CD4-positive, alpha-beta T cell treated with Interleukin-4 for 4 hours (primary cell): Measurements from ENCODE around the gene GPN1.
"Not testable (repeated sequence)": the region's sequence is repeated elsewhere in the genome, so short reads cannot be mapped to it uniquely, and the experiment has no call there.

Experiments used
- DNase-seq: peaks from one replicate; pipeline ENCODE4 v3.0.0-alpha.2; 2020

GPN1 gene

DNA sequence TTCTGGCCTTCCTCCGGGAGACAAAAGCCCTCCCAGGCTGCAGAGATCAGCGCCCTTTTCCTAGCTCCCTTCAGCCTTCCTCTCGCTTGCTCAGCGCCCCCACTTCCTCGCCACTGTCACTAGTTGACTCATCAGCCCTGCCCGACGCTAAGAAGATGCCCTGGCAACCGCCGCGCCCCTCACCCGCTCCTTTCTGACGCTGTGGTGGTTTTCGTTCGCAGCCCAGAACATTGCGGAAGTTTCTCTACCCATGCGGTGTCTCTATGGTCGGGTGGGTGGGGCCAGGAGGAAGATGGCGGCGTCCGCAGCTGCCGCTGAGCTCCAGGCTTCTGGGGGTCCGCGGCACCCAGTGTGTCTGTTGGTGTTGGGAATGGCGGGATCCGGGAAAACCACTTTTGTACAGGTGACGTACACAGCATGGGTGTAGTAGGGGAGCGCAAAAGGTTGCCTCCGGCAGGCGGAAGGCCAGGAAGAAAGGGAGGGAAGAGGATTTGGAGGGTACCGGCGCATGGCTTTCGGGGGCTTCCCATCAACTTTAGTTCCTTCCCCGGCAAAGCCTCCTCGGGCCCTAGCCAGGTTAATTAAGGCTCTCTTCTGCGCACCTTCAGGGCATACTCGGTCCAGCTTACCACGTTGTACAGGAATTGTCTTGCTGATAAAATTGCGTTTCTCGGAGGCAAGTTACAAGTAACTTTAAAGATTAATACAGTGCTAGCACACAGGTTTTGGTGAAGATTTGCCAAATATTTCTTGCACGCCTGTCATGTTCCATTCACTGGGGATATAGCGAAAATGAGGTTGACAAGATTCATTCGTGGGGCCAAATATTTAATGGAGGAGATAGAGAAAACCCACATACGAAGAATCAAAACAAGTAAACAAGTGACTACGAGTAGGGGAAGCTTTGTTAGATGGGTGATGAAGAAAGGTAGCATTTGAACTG is at the start of gene GPN1, which contains the start of gene CCDC121:
Gene GPN1 (plus strand): TSS at position 284 of the 943 bp plus-strand sequence. CDS start 9 bp downstream, at position 293.
Gene CCDC121 (minus strand): TSS at position 246 of the 943 bp plus-strand sequence. CDS start 1,213 bp downstream, outside the sequence.
- peak; percentile 95 for DNase-seq

DNA sequence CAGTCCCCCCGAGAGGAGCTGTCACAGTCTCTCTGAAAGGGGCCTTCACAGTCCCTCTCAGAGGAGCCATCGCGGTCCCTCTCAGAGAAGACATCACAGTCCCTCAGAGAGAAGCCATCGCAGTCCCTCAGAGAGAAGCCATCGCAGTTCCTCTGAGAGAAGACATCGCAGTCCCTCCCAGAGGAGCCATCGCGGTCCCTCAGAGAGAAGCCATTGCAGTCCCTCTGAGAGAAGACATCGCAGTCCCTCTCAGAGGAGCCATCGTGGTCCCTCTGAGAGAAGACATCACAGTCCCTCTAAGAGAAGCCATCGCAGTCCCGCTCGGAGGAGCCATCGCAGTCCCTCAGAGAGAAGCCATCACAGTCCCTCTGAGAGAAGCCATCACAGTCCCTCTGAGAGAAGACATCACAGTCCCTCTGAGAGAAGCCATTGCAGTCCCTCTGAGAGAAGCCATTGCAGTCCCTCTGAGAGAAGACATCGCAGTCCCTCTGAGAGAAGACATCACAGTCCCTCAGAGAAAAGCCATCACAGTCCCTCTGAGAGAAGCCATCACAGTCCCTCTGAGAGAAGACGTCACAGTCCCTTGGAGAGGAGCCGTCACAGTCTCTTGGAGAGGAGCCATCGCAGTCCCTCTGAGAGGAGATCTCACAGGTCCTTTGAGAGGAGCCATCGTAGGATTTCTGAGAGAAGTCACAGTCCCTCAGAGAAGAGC is 47.3 kb upstream of the GPN1 start:
- DNase-seq: no peak

DNA sequence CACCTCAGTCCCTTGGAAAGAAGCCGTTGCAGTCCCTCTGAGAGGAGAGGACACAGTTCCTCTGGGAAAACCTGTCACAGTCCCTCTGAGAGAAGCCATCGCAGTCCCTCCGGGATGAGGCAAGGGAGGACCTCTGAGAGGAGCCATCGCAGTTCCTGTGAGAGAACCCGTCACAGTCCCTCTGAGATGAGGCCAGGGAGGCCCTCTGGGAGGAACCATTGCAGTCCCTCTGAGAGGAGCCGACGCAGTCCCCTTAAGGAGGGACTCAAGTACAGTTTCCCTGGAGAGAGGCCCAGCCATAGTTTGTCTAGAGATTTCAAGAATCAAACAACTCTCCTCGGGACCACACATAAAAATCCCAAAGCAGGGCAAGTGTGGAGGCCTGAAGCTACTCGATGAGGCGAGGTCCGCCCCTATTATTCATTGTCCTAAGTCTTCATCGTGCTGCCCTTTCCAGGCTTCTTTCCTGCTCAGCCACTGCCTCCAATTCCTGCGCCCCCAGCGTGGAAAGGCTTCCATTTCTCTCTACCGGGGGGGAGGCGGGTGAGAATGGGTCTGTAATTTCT is 46.6 kb upstream of the GPN1 start:
- DNase-seq: no peak

- peak; percentile 82 for DNase-seq
Observed at GRCh38 chr2:27582695-27583389, 46.0 kb upstream of the GPN1 start, which contains the start of gene ZNF512. Gene ZNF512, plus strand, starts transcription at chr2:27583042. Its CDS starts 71 bp downstream, at chr2:27583113.

- DNase-seq: no peak
Observed at GRCh38 chr2:27583390-27583915, 45.4 kb upstream of the GPN1 start.

DNA sequence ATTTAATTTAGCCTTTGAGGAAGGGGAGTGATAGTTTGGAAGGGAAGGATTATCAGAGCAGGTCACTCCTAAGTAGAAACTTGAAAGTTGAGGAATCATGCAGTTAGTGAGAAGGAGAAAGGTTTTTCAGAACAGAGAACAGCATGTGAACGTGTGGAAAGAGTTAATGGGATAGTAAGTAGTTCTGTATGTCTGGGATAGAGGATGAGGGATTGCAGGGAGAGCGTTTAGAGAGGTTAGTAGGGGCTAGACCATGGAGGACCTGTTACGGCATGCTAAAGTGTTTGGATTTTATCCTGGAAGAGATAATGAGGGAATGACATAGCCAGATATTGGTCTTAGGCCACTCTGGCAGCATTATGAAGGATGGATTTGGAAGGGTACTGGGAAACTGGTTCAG is 44.3 kb upstream of the GPN1 start:
- no peak for DNase-seq

- peak; percentile 27 for DNase-seq
Observed at GRCh38 chr2:27587025-27587424, 41.8 kb upstream of the GPN1 start.

GRCh38 chr2:27588308-27588707 is 40.5 kb upstream of the GPN1 start:
- no peak for DNase-seq

- DNase-seq: no peak
Observed at GRCh38 chr2:27591745-27592144, 37.1 kb upstream of the GPN1 start.

DNA sequence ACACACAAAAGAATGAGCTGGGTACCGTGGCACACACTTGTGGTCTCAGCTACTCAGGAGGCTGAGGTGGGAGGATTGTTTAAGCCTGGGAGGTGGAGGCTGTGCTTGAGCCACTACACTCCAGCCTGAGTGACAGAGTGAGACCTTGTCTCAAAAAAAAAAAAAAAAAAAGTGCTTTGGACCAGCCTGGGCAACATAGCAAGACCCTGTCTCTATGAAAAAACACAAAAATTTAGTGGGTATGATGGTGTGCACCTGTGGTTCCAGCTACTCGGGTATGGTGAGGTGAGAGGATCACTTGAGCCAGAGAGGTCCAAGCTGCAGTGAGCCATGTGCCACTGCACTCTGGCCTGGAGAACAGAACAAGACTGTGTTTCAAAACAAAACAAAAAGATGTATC is 35.6 kb upstream of the GPN1 start:
- no peak for DNase-seq

DNA sequence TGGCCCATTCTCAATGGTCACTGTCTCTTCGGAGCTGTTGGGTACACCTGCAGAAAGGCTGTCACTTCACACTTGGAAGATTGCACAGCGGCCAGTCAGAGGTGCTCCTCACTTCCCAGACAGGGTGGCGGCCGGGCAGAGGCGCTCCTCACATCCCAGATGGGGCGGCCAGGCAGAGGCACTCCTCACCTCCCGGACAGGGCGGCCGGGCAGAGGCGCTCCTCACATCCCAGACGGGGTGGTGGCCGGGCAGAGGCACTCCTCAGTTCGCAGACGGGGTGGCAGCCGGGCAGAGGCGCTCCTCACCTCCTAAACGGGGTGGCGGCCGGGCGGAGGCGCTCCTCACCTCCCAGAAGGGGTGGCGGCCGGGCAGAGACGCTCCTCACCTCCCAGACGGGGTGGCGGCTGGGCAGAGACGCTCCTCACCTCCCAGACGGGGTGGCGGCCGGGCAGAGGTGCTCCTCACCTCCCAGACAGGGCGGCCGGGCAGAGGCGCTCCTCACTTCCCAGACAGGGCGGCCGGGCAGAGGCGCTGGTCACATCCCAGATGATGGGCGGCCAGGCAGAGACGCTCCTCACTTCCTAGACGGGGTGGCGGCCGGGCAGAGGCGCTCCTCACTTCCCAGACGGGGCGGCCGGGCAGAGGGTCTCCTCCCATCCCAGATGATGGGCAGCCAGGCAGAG is 34.7 kb upstream of the GPN1 start:
- not testable (repeated sequence) for DNase-seq

GRCh38 chr2:27595412-27595811 is 33.4 kb upstream of the GPN1 start:
- DNase-seq: not testable (repeated sequence)

GRCh38 chr2:27596627-27597026 is 32.2 kb upstream of the GPN1 start:
- no peak for DNase-seq

GRCh38 chr2:27606611-27607010 is 22.2 kb upstream of the GPN1 start:
- no peak for DNase-seq

DNA sequence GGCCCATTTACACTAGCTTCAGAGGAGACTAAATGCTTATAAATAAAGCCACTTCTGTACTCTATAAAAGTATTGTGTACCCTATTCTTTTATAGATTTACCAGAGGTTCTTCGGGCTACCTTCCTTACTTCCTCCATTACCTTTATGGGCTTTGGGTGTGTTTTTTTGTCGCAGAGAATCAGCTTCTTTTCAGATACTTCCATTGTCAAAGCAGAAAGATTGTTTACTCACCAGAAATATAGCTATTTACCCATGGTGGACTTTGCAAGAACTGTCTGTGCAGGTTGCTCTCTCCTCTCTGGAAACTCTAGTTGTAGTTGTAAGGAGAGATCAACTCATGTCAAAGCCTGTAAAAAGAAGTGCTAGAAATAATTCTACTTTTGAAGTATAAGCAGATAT is 14.9 kb upstream of the GPN1 start:
- no peak for DNase-seq

DNA sequence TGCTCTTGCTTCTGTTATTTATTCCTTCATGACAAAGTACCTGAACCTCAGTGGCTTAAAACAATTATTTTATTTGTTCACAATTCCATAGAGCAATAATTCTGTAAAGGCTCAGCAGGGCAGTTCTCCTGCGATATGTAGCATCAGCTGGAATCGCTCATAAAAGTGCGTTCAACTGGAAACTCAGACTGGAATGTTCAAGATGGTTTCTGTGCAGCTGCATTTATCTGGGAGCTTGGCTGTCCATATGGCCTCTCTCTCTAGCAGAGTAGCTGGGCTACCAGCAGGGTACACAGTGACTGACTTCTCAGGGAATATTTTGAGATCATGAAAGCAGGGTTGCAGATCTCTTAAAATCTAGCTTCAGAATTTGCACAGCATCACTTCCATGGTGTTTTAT is 13.5 kb upstream of the GPN1 start:
- no peak for DNase-seq

DNA sequence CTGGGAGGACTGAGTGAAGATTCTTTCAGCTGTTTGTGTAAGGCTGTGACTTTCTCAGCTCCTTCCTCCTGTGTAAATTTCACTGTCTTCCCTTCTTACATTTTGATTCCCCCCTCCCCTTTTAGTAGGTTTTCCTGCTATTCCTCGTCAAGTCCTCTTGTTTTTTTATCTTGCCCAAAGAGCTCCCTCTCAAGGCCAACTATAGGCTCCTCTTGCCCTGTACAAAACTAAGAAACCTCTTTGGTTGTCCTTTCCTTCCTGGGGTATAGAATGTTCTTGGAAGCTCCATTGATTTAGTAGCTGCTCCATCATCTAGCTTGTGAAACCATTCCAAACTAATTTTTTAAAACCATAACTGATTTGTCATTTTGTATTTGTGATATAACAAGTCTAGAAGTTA is 7.3 kb upstream of the GPN1 start:
- no peak for DNase-seq

GRCh38 chr2:27622921-27623384 is 5.9 kb upstream of the GPN1 start:
- DNase-seq: no peak

GRCh38 chr2:27624943-27625342 is 3.9 kb upstream of the GPN1 start:
- no peak for DNase-seq

DNA sequence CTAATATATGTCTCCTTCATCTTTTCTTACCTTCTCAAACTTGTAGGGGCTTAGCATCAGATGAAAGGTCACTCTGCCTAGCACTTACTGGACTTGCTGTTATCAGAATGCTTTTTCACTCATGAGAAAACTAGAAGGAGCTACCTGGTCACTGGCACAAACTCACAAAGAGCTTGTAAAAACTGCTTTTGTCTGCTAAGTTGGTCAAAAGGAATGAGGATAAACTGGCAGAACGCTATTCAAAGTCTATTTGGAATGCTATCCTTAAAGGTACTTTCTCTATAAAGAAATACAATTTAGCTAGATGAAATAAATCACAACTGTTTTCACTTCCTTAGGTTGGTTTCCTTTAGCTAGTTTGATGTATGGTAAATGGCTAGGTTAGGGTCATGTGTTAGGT is 2.5 kb upstream of the GPN1 start:
- DNase-seq: not testable (repeated sequence)

- not testable (repeated sequence) for DNase-seq
Observed at GRCh38 chr2:27626921-27627320, 1.9 kb upstream of the GPN1 start.
